Kidney tubule cell (primary cell): ENCODE data around the gene ADCY4.

Experiments
- DNase-seq: peaks from one replicate; pipeline ENCODE4 v3.0.0-alpha.2; 2018; ENCODE audit warnings: low spot score

The ADCY4 gene

GRCh38 chr14:24315243-24315806, 19.5 kb downstream of the ADCY4 start:
- DNase-seq = no peak

GRCh38 chr14:24314377-24315193, 20.3 kb downstream of the ADCY4 start:
- no peak for DNase-seq

GRCh38 chr14:24313913-24314312, 21.0 kb downstream of the ADCY4 start:
- no peak for DNase-seq

GRCh38 chr14:24312736-24313507, 21.9 kb downstream of the ADCY4 start:
- DNase-seq = peak; percentile 57

- DNase-seq = peak; percentile 49
Observed at GRCh38 chr14:24311837-24312615, 22.8 kb downstream of the ADCY4 start.

- peak; percentile 80 for DNase-seq
Observed at GRCh38 chr14:24310646-24311604, 23.9 kb downstream of the ADCY4 start, which contains the start of gene LTB4R. LTB4R (plus strand) TSS chr14:24311502; CDS start chr14:24315652, 4,150 bp downstream.

- no peak for DNase-seq
Observed at GRCh38 chr14:24310265-24310645, 24.6 kb downstream of the ADCY4 start.

- no peak for DNase-seq
Observed at GRCh38 chr14:24309538-24310264, 25.2 kb downstream of the ADCY4 start, which contains the start of gene LTB4R2. LTB4R2 (plus strand) TSS chr14:24310140; CDS start chr14:24310665, 525 bp downstream.

- DNase-seq = no peak
Observed at GRCh38 chr14:24308342-24309124, 26.3 kb downstream of the ADCY4 start.

- peak; percentile 69 for DNase-seq
Observed at GRCh38 chr14:24307575-24308341, 27.1 kb downstream of the ADCY4 start, which contains the start of gene CIDEB. CIDEB (minus strand) TSS chr14:24307977; CDS start chr14:24307858, 119 bp downstream.

GRCh38 chr14:24307156-24307574, 27.7 kb downstream of the ADCY4 start:
- no peak for DNase-seq

GRCh38 chr14:24304019-24304387, 30.9 kb downstream of the ADCY4 start:
- no peak for DNase-seq

- no peak for DNase-seq
Observed at GRCh38 chr14:24300326-24300980, 34.4 kb downstream of the ADCY4 start.

GRCh38 chr14:24299255-24300191, 35.3 kb downstream of the ADCY4 start, which contains the start of the genes DHRS1 and NOP9:
DHRS1 (minus strand) TSS chr14:24299780; CDS start chr14:24299106, 674 bp downstream.
NOP9 (plus strand) TSS chr14:24299850; CDS start chr14:24299955, 105 bp downstream.
- peak; percentile 91 for DNase-seq

GRCh38 chr14:24298892-24299254, 36.0 kb downstream of the ADCY4 start:
- peak; percentile 89 for DNase-seq

- DNase-seq = peak; percentile 67
Observed at GRCh38 chr14:24297190-24297964, 37.5 kb downstream of the ADCY4 start.
